ENCODE measurements around the gene FSTL4.

Gene FSTL4

DNA sequence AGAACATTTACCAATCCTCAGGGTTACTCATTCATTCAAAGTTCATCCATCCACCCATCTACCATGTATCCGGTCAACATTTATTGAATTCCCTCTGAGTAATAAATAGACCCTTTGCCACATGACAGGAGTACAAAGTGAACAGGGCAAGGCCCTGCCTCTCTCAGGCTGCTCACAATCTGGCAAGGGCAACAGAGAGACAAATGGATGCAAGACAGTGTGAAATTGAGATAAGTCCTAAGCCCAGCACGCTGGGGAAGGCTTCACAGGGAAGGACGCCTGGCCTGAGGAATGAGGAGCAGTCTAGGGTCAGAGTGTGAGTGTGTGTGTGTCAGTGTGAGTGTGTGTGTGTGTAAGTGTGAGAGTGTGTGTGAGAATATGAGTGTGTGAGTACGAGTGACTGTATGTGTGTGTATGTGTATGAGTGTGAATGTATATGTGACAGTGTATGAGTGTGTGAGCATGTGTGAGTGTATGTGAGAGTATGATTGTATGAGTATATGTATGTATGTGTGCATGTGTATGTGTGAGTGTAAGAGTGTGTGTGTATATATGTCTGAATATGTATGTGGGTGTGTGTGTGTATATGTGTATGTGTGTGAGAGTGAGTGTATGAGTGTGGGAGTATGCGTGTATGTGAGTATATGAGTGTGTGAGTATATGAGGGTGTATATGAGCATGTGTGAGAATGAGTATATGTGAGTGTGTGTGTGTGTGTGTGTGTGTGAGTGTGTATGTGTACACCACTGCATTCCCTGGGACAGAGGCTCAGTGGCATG is 145.6 kb downstream of the FSTL4 start:
- Mint-ChIP-seq H3K9me3 (no peaks in the 10 kb centered on the region), H3K27ac (no peak overlapping the region), H3K27me3 (ENCODE audit: low read depth) (peaks cover 10% of the 10 kb centered on the region), H3K4me1 (ENCODE audit: low read depth) (no peaks in the 10 kb centered on the region), H3K36me3 (ENCODE audit: low read depth) (no peaks in the 10 kb centered on the region), H3K4me3 (no peak overlapping the region)
- no peak for DNase-seq (ENCODE audit: low spot score)

DNA sequence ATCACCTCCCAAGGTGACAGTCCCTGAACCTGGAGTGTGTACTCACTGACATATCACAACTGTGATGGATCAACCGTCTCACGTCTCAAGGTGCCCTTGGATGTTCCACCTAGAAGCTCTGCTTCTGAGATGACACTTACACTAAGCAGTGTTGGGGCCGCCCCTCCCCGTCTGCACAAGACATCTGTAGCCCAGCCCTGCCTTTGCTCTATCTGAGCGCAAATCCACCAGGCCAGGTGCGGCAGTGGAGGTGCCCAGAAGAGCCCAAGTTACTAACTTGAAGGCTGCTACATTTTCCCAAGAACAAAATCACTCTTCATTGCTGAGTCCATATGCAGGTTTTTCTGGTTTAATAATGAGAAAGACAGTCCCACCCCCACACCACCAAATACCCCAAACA is 148.3 kb downstream of the FSTL4 start:
- peaks cover 7% of the 10 kb centered on the region for H3K27me3 Mint-ChIP-seq (ENCODE audit: low read depth)
- H3K27ac Mint-ChIP-seq: no peak overlapping the region
- H3K9me3 Mint-ChIP-seq: no peaks in the 10 kb centered on the region
- H3K4me1 Mint-ChIP-seq (ENCODE audit: low read depth): no peaks in the 10 kb centered on the region
- DNase-seq (ENCODE audit: low spot score): no peak
- no peaks in the 10 kb centered on the region for H3K36me3 Mint-ChIP-seq (ENCODE audit: low read depth)
- H3K4me3 Mint-ChIP-seq: no peak overlapping the region

DNA sequence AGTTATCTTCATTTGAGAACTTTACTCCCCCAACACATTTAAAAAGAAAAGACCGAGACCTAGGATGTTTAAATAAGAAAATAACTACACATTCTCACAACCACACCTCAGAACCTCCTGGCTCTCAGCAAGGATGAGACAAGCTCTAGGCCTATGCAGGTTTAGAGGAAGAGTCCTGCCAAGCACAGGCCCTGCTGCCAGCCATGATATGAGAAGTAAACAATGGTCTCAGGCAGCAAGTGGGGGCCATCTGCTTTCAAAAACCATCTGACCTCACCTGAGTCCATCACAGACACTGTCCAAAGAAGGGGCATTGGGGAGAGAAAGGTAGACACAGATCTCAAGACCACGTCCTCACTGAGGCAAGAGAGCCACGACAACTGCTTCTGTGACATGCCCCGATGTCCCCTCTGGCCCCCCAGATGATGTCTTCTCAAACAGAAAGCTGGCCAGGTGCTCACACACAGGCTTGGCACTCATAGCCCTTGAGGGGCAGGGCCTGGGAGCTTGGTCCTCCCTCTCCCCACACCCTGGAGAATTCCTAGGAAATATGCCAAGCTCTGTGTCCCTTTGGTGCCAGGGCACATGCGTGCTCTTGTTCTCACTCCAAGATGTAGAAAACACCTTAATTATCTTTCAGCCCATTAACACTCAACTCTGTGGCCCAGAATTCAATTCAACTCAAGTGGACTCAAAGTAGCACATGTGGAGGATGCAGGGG is 150.4 kb downstream of the FSTL4 start:
- Mint-ChIP-seq H3K36me3 (ENCODE audit: low read depth) (no peaks in the 10 kb centered on the region), H3K9me3 (no peaks in the 10 kb centered on the region), H3K4me3 (no peak overlapping the region), H3K27ac (no peak overlapping the region), H3K27me3 (ENCODE audit: low read depth) (peaks cover 3% of the 10 kb centered on the region), H3K4me1 (ENCODE audit: low read depth) (peaks cover 9% of the 10 kb centered on the region)
- DNase-seq (ENCODE audit: low spot score): no peak

DNA sequence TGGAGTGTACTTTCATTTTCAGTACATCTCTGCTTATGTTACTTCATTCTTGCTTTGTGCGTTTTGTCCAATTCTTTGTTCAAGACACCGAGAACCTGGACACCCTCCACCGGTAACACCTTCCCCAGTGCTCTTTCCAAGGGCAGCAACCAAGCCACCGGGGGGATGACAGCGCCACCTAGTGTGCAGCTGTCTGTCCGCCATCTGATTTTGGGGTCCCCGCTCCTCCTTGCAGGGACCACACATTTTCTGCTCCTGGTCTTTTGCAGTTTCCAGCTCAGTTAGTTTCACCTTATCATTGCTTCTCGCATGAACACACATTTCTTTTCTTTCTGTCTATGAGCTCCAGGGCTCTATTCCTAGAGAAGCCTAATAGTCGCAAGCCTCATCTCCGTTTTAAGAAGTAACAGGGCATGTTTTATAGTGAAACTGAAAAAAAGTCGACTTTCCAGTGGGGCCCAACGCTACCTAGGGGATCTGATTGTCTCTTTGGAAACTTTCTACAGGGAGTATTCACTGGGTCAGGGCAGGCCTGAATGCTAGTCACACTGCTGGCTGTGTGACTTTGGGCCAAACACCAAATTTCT is 152.1 kb downstream of the FSTL4 start:
- Mint-ChIP-seq H3K27me3 (ENCODE audit: low read depth) (peaks cover 8% of the 10 kb centered on the region), H3K36me3 (ENCODE audit: low read depth) (no peaks in the 10 kb centered on the region), H3K4me1 (ENCODE audit: low read depth) (peaks cover 9% of the 10 kb centered on the region), H3K9me3 (no peaks in the 10 kb centered on the region), H3K4me3 (no peak overlapping the region), H3K27ac (no peak overlapping the region)
- DNase-seq (ENCODE audit: low spot score): peak; percentile 25

DNA sequence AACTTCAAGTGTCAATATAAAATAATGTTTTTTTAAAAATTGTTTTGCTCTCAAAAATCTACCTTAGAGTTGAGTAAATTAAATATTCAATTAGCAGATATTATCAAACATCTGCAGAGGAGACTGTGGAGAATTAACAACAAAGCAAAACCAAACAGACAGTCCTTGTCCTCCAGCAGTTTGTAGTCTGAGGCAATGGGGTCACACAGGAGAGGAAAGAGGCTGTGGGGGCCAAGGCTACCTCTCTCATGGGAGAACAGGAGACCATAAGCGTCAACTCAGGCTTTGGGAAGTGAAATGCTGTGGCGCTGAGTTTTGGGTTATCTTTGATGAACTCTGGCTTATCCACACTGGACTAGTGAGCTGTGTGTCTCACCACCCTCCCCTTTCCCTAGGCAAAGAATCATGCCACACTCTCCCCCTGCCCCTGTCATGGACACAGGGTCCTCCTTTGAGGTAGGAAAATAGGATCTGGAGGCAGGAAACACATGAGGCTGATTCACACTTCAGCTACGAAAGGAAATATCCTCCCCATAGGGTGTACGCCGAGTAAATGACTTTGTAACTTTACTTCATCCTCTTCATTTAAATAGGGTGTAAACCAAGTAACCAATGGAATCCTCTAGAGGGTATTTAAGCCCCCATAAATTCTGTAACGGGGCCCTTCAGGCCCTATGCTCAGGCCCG is 152.7 kb downstream of the FSTL4 start:
- Mint-ChIP-seq H3K27me3 (ENCODE audit: low read depth) (peaks cover 10% of the 10 kb centered on the region), H3K4me3 (no peak overlapping the region), H3K27ac (no peak overlapping the region), H3K36me3 (ENCODE audit: low read depth) (no peaks in the 10 kb centered on the region), H3K9me3 (no peaks in the 10 kb centered on the region), H3K4me1 (ENCODE audit: low read depth) (peaks cover 9% of the 10 kb centered on the region)
- DNase-seq (ENCODE audit: low spot score): no peak

DNA sequence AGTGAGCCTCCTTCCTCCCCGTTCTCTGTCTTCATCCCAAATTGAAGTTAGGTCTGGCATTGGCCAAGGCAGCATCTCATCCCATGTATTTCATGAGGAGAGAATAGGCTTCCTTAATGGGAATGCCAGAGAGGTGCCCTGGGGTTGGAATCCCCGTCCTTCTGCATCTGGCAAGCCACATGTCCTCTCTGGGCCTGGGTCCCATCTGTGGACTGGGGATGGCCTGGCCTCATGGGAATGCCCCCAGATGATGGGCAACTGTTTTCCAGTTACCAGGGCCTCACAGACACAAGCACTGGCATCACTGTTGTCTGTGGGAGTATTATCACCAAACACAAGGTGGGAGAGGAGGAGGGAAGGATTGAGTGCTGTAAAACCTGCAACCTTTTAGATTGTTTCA is 153.9 kb downstream of the FSTL4 start:
- H3K4me3 Mint-ChIP-seq: no peak overlapping the region
- peaks cover 14% of the 10 kb centered on the region for H3K27me3 Mint-ChIP-seq (ENCODE audit: low read depth)
- no peak for DNase-seq (ENCODE audit: low spot score)
- no peaks in the 10 kb centered on the region for H3K9me3 Mint-ChIP-seq
- H3K27ac Mint-ChIP-seq: no peak overlapping the region
- peaks cover 9% of the 10 kb centered on the region for H3K4me1 Mint-ChIP-seq (ENCODE audit: low read depth)
- no peaks in the 10 kb centered on the region for H3K36me3 Mint-ChIP-seq (ENCODE audit: low read depth)

DNA sequence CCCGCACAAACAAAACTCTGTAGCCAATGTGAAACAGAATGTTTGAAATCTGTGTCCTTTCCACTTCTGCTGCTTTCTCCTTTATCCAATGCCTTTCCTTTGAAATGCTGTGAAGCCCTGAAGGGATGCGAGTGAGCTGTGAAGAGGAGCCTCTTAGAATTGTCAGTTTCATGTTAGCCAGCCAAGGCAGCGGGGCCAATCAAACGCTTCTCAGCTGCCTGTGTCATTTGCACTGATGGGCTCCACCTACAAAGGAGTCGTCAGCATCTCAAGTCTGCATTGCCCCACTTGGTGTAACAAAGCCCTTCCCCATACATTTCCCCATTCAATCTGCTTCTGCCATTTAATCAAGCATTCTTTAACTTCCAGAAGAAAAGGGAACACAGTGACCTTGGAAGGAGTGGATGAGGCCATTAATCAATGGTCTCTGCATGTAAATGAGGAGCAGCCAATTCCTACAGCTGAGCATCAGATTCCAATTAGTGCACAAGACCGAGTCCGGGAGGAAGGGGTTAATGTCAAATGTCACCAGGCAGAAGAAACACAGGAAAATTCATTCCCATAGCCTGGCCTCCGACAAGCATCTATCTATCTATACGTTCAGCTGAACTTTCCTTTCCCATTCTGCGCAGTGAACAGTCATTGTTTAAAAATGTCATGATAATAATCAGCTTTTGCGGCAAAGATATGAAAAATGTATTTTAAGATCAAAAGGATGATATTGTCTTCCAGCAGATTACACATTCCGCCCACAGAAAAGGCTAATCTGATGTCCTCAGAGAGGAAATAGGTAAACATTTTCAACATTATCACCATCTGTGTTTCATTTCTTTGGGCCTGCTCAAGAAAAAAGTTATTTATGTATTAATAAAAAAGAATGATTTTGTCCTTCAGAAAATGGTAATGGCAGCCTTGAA is 154.6 kb downstream of the FSTL4 start:
- Mint-ChIP-seq H3K36me3 (ENCODE audit: low read depth) (no peaks in the 10 kb centered on the region), H3K4me1 (ENCODE audit: low read depth) (peaks cover 9% of the 10 kb centered on the region), H3K27me3 (ENCODE audit: low read depth) (peaks cover 21% of the 10 kb centered on the region), H3K9me3 (no peaks in the 10 kb centered on the region), H3K27ac (no peak overlapping the region), H3K4me3 (peak overlapping the region; percentile 11)
- peak; percentile 9 for DNase-seq (ENCODE audit: low spot score)

DNA sequence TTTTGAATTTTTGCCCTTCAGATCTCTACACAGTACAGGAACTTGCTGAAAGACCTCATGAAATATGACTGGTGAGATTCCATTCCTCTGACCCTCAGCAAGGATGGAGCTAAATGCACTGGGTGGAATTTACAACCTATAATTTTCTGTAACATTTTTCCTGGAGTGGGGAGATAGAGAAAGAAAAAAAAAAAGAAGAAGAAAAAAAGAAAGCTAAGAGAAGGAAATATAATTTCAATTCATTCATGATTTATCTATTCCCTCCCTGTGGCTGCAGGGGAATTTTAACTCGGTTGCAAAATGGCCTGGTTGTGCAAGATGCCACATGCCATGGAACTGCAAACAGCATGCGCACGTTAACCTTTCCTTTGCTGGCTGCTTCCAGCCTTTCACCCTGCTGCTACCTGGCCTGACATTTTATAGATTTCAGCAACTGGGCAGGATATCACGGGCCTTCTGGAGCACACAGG is 155.4 kb downstream of the FSTL4 start:
- DNase-seq (ENCODE audit: low spot score): no peak
- Mint-ChIP-seq H3K36me3 (ENCODE audit: low read depth) (no peaks in the 10 kb centered on the region), H3K27ac (no peak overlapping the region), H3K4me3 (no peak overlapping the region), H3K4me1 (ENCODE audit: low read depth) (peaks cover 9% of the 10 kb centered on the region), H3K9me3 (no peaks in the 10 kb centered on the region), H3K27me3 (ENCODE audit: low read depth) (peaks cover 29% of the 10 kb centered on the region)

GRCh38 chr5:133455676-133456075 is 156.7 kb downstream of the FSTL4 start:
- no peaks in the 10 kb centered on the region for H3K36me3 Mint-ChIP-seq (ENCODE audit: low read depth)
- H3K27me3 Mint-ChIP-seq (ENCODE audit: low read depth): peaks cover 36% of the 10 kb centered on the region
- DNase-seq (ENCODE audit: low spot score): no peak
- no peaks in the 10 kb centered on the region for H3K9me3 Mint-ChIP-seq
- H3K27ac Mint-ChIP-seq: no peak overlapping the region
- peaks cover 9% of the 10 kb centered on the region for H3K4me1 Mint-ChIP-seq (ENCODE audit: low read depth)
- H3K4me3 Mint-ChIP-seq: no peak overlapping the region

DNA sequence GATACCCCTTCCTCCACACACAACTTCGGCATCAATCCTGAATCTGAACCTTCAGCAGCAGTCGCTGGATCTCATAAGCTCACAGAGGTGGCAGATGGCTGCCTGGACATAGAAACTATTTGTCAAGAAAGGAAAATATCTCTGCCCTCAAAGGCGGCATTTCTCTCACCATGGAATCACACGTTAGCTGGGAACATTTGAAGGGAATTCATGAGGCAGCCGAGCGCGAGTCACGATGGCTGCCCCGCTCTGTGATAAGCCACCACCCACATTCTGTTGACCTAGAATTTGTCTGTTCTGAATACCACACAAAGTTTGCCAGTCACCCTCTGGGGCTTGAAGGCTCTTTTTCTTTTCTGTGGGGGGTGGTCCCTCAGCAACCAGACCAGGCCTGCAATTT is 157.9 kb downstream of the FSTL4 start:
- Mint-ChIP-seq H3K4me3 (no peak overlapping the region), H3K9me3 (no peaks in the 10 kb centered on the region), H3K4me1 (ENCODE audit: low read depth) (peaks cover 9% of the 10 kb centered on the region), H3K27me3 (ENCODE audit: low read depth) (peaks cover 37% of the 10 kb centered on the region), H3K27ac (no peak overlapping the region), H3K36me3 (ENCODE audit: low read depth) (no peaks in the 10 kb centered on the region)
- DNase-seq (ENCODE audit: low spot score): no peak

- H3K36me3 Mint-ChIP-seq (ENCODE audit: low read depth): no peaks in the 10 kb centered on the region
- H3K4me1 Mint-ChIP-seq (ENCODE audit: low read depth): peaks cover 9% of the 10 kb centered on the region
- no peak overlapping the region for H3K4me3 Mint-ChIP-seq
- no peak for DNase-seq (ENCODE audit: low spot score)
- H3K27ac Mint-ChIP-seq: no peak overlapping the region
- H3K9me3 Mint-ChIP-seq: no peaks in the 10 kb centered on the region
- peaks cover 37% of the 10 kb centered on the region for H3K27me3 Mint-ChIP-seq (ENCODE audit: low read depth)
Observed at GRCh38 chr5:133453831-133454230, 158.5 kb downstream of the FSTL4 start.

GRCh38 chr5:133453084-133453780 is 159.1 kb downstream of the FSTL4 start:
- no peaks in the 10 kb centered on the region for H3K36me3 Mint-ChIP-seq (ENCODE audit: low read depth)
- H3K27ac Mint-ChIP-seq: no peak overlapping the region
- DNase-seq (ENCODE audit: low spot score): no peak
- H3K9me3 Mint-ChIP-seq: no peaks in the 10 kb centered on the region
- H3K27me3 Mint-ChIP-seq (ENCODE audit: low read depth): peaks cover 37% of the 10 kb centered on the region
- peaks cover 8% of the 10 kb centered on the region for H3K4me1 Mint-ChIP-seq (ENCODE audit: low read depth)
- H3K4me3 Mint-ChIP-seq: no peak overlapping the region

GRCh38 chr5:133451926-133452325 is 160.4 kb downstream of the FSTL4 start:
- DNase-seq (ENCODE audit: low spot score): no peak
- H3K36me3 Mint-ChIP-seq (ENCODE audit: low read depth): no peaks in the 10 kb centered on the region
- no peaks in the 10 kb centered on the region for H3K4me1 Mint-ChIP-seq (ENCODE audit: low read depth)
- no peak overlapping the region for H3K4me3 Mint-ChIP-seq
- H3K9me3 Mint-ChIP-seq: no peaks in the 10 kb centered on the region
- peaks cover 37% of the 10 kb centered on the region for H3K27me3 Mint-ChIP-seq (ENCODE audit: low read depth)
- no peak overlapping the region for H3K27ac Mint-ChIP-seq

All from T-helper 2 cell treated with Interferon-gamma antibody and Interleukin-4, amounts not matched to agents 5 μg/mL and 100 μg/mL, for 36 hours (primary cell).